HuH-7 (cell line): ENCODE measurements around the gene HEY2.
"Not testable (repeated sequence)": the region's sequence is repeated elsewhere in the genome, so short reads cannot be mapped to it uniquely, and the experiment has no call there.

Experiments used
- DNase-seq: peaks from one replicate; pipeline ENCODE4 v3.0.0; 2011; ENCODE audit warnings: low spot score

The HEY2 gene

DNA sequence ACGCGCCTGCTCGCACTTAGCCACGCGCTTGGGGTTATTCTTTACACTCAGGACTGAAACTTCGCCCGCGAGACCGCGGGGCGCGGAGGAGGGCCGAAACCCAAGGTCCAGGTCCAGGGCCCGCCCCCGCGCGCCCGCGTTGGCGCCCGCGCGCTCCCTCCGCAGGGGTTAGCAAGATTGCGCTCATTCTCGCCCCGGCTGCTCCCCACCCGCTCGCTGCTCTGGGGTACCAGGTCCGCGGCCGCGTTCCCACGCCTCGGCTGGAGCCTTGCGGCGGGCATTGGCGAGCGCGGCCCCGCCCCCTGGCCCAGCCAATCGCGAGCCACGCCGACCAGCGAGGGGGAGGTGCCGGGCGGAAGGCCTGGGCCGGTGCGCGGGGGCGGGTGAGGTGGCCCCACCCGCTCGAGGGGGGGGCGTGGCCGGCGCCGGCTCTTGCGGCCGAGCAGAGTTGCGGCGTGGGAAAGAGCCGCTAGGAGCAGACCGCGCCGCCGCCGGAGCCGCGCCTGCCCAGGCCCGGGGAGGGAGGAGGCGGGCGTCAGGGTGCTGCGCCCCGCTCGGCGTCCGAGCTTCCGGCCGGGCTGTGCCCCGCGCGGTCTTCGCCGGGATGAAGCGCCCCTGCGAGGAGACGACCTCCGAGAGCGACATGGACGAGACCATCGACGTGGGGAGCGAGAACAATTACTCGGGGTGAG, at the start of gene HEY2:
Gene HEY2, plus strand, starts transcription at position 460 of the 692 bp plus-strand sequence. Its CDS starts 145 bp downstream, at position 605.
- peak; percentile 94 for DNase-seq

DNA sequence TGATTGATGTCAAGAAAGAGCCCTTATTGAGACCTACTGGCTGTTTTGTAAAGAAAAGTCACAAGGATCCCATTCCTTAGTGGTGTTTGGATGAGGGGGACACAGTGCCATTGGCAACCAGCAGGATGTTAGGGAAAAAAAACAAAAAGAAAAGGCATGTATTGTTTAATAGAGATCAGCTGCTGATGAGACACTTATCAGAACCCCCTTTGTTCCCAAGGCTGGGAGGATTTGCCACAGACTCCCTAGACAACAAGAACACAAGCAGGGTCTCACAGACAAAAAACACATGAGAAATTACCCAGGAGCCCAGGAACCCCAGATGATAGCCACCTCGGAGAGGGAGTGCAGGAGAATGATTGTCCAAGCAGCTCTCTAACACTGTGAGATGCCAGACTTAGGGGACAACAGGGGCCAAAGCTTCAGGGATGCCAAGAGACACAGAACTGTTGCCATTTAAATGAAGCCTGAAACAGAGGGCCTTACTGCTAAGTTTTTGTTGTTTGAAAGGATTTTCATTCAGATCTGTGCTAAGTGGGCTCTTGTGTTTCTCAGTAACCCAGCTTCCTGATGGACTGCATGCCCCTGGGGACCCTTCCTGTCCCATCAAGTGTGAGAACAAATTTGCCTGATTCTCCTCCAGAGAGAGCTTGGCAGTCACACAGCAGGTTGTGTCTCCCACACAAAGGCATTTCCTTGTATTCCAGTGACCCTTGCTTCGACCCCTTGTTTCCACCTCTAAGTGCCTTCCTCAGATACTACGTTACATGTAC, 48.7 kb upstream of the HEY2 start:
- DNase-seq: no peak

DNA sequence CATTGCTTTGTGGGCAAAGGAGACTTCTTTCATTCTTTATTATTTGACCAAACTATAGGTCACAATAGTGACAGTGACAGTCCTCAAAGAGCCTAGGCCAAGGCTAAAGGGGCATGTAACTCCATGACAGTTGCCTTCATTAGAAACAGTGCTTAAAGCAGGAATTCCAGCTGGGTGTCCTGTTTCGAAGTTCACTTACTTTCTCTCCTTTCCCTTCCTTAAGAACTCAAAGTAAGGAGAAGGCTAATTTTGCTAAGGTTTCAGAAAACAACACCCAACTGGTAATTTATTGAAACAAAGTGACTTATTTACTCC, 48.1 kb upstream of the HEY2 start:
- no peak for DNase-seq

DNA sequence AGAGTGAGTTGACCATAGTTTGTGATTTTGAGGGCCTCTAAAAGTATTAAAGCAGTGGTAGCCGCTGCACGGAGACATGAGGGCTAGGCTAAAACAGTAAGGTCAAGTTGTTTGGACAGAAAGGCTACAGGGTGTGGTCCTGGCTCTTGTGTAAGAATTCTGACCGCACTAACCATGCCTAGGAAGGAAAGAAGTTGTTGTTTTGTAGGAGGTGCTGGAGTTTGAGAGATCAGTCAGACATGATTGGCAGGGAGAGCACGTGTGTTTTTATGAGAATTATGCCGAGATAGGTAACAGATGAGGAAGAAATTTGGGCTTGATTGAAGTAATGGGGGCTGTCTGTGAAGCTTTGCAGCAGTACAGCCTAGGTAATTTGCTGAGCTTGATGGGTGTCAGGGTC, 45.5 kb upstream of the HEY2 start:
- DNase-seq: not testable (repeated sequence)

DNA sequence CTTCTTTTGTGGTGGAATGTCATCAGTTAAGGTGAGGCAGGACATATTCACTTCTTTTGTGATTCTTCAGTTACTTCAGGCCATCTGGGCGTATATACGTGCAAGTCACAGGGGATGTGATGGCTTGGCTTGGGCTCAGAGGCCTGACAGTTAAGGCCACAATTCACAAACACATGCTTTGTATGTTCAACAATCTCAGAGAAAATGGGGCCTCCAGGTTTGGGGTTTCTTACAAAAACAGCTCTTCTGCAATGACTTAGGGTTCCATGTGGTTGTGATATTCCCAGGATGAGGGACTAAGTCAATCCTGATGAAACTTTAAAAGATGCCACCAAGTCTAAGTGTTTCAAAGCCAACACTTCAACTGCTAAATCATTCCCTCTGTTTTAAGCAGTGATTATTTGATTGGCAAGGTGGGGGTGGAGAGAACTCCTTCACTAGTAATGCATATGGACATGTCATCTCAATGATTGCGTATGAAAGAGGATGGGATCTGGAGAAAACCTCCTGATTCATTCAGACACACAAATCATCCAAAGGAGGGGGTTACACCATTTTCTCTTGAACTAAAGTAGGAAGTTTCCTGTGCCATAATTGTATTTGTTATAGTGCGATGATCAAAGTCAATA, 41.7 kb upstream of the HEY2 start:
- DNase-seq: no peak

DNA sequence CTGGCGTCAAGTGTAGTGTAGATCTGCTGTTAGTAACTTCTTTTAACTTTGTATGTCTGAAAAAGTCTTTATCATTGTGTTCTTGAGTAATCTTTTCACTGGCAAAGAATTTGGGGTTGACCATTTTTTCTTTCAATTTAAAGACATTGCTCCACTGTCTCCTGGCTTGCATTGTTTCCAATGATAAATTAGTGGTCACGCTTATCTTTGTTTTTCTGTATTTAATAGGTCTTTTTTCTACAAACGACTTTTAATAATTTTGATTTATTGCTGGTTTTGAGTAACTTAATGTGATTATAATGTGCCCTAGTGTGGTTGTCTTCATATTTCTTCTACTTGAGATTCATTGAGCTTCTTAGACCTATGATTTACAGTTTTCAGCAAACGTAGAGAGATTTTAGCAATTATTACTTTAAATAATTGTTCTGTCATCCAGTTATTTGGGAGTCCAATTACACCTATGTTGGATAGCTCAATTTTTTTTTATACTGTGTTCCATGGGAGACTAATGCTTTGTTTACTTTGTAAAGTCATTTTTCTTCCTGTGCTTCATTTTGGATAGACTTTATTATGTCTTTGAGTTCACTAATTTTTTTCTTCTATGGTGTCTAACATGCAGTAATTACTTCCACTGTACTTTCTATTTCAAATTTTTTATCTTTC, 38.3 kb upstream of the HEY2 start:
- no peak for DNase-seq

DNA sequence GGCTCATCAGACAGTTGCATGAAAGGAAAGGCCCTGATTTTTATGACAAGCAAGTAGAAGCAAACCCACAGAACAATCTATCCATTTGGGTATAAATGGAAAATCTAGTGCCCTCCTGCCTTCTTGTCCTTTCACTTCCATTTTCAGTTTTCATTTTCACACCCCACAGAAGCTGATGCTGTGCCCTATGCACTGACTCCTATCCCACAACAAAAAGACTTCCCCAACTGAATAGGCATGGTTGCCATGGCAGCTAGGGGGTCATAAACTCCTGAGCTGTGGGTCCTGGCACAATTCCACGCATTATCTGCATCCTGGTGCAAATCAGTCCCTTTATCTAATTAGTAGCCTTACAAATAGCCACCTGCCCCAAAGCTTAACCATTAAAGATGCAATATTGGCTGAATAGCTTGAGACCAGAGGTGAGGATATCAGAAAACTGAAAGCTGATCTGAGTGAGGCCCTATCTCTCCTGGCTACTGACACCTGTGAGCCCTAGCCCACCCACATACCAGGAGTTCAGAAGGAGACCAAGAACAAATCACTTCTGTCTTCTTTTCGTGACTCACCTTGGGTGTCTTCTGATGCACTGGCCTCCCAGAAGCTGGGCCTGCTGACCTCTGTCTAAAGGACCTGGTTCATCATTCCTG, 34.9 kb upstream of the HEY2 start:
- no peak for DNase-seq

DNA sequence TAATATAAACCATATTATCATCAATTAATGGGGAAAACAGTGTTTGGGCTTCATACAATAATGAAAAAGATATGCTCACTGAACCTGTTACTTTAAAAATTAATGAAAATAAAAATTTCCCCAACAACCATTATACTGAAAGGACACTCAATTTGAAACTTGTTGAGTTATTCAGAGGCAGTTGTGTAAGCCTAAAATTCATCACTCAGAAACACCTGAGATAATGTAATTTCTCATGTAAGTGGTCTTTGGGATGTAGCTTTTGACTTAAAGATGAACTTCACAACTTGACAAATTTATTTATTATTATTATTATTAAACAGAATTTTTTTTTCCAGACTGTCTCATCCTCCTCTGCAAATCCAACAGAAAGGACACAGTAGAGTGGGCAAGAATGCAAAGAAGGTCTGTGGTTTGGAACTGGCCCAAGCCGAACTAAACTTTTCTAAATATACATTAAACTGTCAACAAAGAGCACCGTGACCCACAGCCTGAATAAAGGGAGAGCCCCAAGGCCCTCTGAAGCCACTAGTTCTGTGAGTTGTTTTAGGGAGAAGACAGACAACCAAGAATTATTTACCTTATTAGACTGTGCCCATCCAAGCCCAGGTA, 32.2 kb upstream of the HEY2 start:
- no peak for DNase-seq

DNA sequence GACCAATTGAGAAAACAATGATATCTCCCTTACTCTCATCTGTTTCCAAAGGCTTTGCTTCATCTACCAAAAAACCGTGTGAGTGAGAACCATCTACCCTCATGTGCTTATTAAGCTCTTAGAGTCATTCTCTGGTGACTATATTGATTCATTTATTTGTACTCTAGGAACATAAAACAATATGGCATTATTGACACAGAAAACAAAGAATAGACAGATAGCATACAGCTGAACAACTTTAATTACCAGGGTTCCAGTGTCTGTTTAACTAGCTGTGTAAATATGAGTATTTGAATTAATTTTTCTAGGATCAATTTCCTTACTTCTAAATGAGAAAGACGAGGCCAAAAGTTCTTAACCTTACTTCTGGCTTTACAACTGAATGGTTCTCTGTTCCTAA, 31.3 kb upstream of the HEY2 start:
- no peak for DNase-seq

DNA sequence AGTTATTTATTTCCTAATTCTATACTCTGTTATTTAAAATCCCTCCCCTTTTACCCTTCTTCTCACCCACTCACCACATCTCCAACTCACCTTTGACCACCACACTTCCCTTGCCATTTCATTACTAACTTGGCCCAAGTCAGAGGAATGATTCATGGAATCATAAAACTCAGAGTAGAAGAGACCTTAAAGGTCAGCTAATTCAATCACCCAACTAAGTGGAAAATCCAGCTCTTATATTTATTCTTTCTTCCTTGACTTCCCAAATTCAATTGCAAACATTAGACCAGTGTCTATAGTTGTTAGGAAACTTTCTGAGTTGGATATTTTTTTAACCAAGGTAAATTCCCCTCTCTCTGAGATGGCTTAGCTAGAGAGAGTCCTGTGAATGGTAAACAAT, 26.5 kb upstream of the HEY2 start:
- DNase-seq: no peak

DNA sequence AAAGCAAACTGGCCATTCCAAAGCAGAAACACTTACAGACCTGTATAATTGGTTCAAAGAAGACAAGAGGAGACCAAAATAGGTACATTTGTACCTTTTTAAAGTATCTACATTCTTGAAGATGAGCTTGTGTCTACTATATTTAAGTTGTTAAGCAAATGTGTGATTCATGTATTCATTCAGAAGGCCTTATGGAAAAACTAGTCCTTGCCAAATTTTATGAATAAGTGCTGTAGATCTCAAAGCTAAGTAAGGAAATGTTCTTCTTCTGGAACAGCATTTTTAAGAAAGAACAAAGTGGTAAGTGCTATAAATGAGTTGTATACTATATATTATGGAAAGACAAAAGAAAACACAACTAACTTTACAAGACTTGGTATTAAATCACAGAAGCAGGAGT, 22.2 kb upstream of the HEY2 start:
- no peak for DNase-seq

DNA sequence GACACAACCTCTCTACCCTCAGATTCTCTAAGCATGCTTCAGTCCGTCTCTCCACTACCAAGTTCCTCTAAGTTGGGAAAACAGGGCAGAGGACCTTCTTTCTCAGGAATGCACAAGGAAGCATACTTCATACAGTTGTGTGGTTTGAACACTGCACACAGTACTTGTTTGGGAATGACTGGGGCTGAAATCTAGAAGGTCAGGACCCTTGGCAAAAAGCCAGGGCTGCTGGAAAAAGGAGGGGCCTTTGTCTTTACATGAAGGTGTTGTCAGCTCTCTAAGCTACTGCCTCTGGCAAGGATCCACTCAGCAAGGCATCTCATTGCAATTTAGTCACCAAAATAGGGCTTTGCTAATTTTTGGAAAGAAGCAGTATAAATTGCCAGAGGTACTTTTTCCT, 20.7 kb upstream of the HEY2 start:
- no peak for DNase-seq

DNA sequence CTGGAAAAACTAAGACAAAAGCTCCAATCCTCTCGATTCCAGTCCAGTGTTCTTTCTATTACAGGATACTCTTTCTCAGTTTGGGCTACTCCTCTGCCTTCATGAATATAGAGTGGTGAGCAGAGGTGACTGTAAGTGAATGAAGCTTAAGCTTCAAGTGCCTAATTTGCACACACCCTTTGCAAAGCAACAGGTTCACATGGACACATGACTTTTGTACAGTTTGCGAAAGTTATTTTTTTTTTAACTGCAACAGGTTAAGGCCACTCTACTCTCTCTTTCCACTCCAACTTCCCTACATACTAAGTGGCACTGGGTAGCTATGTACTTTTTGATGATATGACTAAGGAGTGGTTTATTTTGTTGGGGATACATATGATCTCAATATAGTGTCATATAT, 19.4 kb upstream of the HEY2 start:
- DNase-seq: no peak

DNA sequence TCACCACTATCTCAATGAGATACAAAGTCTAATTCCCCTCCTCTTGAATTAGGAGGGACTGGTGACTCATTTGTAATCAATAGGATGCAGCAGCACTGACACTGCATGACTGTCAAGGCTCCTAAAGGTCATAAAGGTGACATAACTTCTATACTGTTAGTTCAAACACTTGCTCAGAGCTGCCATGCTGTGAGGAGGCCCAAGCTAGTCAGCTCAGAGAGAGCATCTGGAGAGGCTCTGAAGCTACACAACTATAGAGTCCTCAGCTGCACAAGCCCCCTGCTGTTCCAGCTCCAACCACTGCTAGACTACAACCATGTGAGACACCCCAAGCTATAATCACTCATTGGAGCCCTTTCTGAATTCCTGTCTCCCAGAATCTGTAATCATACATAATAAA, 17.0 kb upstream of the HEY2 start:
- no peak for DNase-seq

DNA sequence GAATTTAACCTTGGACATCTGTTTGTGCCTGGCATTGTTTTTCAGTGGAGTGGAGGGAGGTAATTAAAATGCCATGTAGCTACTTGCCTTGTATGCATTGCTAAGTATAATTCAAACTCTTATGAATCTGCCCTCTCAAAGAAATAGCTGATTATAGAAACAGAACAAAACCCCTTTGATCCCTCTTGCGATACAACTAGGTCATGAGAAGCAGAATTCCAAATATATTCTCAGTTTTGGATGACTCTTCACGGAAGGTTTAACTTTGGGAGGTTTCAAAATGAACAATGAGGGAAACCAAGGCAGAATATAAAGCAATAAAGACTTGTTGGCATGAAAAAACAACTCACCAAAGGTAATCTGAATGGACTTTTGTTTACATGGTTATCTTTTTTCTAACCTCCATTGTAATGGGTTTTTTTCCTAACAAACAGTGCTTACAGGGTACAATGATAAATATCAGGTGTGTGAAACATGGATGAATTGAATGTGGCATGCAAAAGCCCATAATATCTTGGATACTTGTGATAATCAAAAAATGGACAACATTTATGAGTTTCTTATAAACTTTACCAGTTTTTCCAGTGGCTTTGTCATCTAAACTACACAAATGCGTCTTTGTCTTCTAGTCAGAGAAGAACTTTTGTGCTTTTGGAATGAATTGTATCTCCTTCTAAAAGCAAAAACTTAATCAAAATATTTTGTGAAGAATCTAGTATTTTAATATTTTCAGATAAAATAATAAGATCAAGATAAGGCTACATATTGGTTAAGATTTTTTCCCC, 15.7 kb upstream of the HEY2 start:
- DNase-seq: no peak

DNA sequence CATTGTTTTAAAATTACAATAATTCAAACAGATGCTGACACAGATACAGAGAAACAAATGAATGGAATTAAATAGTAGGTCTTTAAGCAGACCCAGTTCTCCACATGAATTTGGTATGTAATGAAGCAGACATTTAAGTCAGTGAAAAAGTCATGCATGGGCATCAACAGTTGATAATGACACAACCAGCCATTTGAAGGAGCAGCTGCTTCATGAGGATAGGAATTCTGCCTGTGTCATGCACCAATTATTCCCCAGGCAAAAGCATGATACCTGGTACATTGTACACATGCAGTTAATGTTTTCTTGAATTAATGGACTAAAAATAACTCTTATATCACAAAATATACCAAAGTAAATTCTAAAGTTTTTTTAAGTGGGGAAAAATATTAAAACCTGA, 11.2 kb upstream of the HEY2 start:
- DNase-seq: no peak

DNA sequence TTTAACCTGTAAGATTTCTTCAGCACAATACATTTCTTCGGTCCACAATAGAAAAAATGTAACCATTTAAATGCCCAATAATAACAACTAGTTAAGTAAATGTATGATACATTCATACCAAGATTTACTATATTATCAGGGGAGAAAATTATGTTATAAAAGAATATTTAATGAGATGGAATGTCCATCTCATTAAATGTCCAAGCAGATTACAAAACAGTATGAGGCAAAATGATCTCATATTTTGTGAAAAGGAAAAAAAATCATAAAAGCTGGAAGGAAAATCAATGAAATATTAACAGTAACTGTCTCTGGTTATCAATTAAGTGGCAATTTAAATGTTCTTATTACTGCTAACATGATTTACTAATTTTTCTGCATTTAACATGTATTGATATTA, 10.1 kb upstream of the HEY2 start:
- no peak for DNase-seq

DNA sequence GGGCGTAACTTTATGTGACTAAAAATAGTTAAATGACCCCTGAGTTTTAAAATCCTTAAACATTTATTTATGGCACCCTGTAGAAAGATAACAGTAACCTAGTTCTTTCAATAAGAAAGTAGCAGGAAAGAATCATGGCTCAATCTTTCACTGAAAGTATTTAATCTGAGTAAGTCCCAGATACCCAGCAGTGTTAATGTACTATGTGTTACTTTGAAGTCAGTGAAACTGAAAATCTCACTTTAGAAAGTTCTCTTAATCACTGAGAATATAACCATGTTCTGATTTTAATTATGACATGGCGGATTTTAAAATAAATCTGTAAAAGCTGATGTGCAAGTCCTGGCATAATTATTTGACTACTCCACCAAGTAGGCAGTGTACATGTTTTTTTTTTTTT, 8.1 kb upstream of the HEY2 start:
- no peak for DNase-seq

DNA sequence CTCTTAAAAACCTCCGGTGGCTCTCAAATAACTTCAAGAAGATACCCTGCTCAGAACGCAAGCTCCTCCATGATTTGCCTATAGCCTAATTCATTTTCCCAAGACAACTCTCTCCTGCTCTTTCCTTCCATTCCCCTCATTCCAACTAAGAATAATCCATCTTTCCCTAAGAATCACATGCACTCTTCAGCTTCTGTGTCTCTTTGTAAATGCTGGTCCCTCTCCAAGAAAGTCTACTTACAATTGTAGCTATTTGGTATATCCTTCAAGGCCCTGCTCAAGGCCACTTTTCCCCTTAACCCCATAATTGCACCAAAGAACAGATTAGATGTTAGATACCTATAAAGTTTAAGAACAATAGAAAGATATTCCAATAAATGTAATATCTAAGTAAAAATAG, 7.4 kb upstream of the HEY2 start:
- DNase-seq: no peak

DNA sequence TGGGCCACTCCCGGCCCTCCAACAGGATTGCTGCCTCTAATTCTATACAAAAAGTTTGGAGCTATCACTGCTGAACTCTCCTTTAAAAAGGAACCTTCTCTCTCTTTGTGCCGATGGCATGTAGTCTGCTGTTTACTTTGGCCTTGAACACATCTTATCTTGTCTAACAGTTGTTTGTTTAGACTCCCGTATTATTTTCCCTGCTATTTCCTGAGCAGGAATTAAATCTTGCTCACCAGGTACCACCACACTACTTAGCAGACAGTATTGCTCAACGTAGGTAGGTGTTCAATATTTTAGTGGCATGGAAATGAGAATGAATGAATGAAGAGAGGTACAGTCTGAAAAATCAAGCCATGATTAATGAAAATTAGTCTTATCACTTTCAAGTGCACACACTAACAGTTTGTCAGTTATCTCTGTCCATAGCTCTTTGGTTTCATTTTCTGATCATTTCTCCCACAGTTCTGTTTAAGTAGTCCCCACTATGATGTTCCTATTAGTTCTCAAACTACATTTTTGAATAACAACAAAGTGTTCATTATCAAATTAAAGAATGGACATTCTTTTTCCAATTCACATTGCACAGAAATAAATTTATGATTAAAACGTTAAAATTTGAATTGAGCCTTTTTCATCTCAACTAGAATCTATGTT, 6.8 kb upstream of the HEY2 start:
- DNase-seq: no peak

DNA sequence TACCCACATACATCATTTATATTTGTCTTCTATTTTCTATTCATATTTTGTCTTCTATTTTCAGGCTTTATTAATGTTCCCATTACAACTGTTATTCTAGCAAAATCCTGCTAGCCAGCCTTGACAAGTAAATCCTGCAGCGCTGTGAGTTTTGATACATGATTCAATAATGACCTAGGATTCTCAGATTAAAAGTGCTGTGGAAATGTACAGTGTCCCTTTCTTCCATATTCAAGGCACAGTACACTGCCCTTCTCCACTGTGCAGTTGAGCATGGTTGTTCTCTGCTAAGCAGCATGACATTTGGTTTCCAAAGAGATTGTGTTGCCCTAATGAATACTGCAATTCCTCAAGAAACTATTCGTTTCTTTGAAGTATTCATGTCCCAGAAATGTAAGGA, 5.8 kb upstream of the HEY2 start:
- no peak for DNase-seq
